DMS114 treated with DMSO at 0.1 percent for 48 hours (cell line): ENCODE data around the gene GLOD4.
A peak's percentile ranks its signal among the peaks of the same experiment; 100 is the strongest.
"Not testable (repeated sequence)": the region's sequence is repeated elsewhere in the genome, so short reads cannot be mapped to it uniquely, and the experiment has no call there.

Experiments used
- DNase-seq: peaks from one replicate; lab custom pipeline; 2025; ENCODE audit not compliant: unreplicated experiment; lab: John Stamatoyannopoulos, UW

The GLOD4 gene

GRCh38 chr17:802901-803881 lies 21.1 kb upstream of the GLOD4 start:
- no peak for DNase-seq

- no peak for DNase-seq
Measured at GRCh38 chr17:802481-802880, 20.4 kb upstream of the GLOD4 start.

- no peak for DNase-seq
Measured at GRCh38 chr17:801660-802059, 19.6 kb upstream of the GLOD4 start.

- no peak for DNase-seq
Measured at GRCh38 chr17:800446-801242, 18.6 kb upstream of the GLOD4 start.

GRCh38 chr17:799261-799660 lies 17.2 kb upstream of the GLOD4 start:
- DNase-seq, result no peak

- no peak for DNase-seq
Measured at GRCh38 chr17:798246-798645, 16.2 kb upstream of the GLOD4 start.

GRCh38 chr17:797236-797840 lies 15.3 kb upstream of the GLOD4 start:
- no peak for DNase-seq

- DNase-seq, result no peak
Measured at GRCh38 chr17:796609-797008, 14.5 kb upstream of the GLOD4 start.

GRCh38 chr17:795721-796120 lies 13.6 kb upstream of the GLOD4 start:
- no peak for DNase-seq

- no peak for DNase-seq
Measured at GRCh38 chr17:795276-795675, 13.2 kb upstream of the GLOD4 start.

GRCh38 chr17:794876-795275 lies 12.8 kb upstream of the GLOD4 start:
- DNase-seq, result peak; percentile 34

GRCh38 chr17:792277-792676 lies 10.2 kb upstream of the GLOD4 start:
- DNase-seq, result peak; percentile 9

GRCh38 chr17:791829-792228 lies 9.7 kb upstream of the GLOD4 start:
- DNase-seq, result no peak

GRCh38 chr17:790874-791247 lies 8.8 kb upstream of the GLOD4 start:
- DNase-seq, result not testable (repeated sequence)

- not testable (repeated sequence) for DNase-seq
Measured at GRCh38 chr17:789931-790873, 8.1 kb upstream of the GLOD4 start.

GRCh38 chr17:789160-789840 lies 7.2 kb upstream of the GLOD4 start:
- no peak for DNase-seq

GRCh38 chr17:788551-788950 lies 6.5 kb upstream of the GLOD4 start:
- DNase-seq, result no peak

GRCh38 chr17:787641-788221 lies 5.7 kb upstream of the GLOD4 start:
- DNase-seq, result no peak

- not testable (repeated sequence) for DNase-seq
Measured at GRCh38 chr17:785901-786300, 3.8 kb upstream of the GLOD4 start.

GRCh38 chr17:784143-784542 lies 2.1 kb upstream of the GLOD4 start:
- DNase-seq, result no peak
